H1 (cell line): ENCODE results near the gene CYP4F11. TPM values are rescaled to one million over a fixed set of nuclear protein-coding genes. Genes with fewer than 3 reads are reported as not detected.

ENCODE experiments used
- CTCF ChIA-PET: fragments of 300-600 bp; sonication (Branson Sonifier 250); formaldehyde crosslinking; loops from one replicate; lab custom pipeline; 2021; ENCODE audit not compliant: partially characterized antibody; lab: Charles Lee
- POLR2A ChIA-PET: fragments of 300-600 bp; sonication (Branson Sonifier 250); formaldehyde crosslinking; loops from one replicate; lab custom pipeline; 2021; ENCODE audit warnings: inconsistent platforms; ENCODE audit not compliant: partially characterized antibody; lab: Charles Lee
- DNase-seq, 2 experiments: peaks; one replicate each; pipeline versions ENCODE4 v3.0.0 to v3.0.0-alpha.2; 2010 to 2022; ENCODE audit warnings: low spot score in 2 of 2, low read depth in 1 of 2, mixed read lengths in 1 of 2
- FAIRE-seq: peaks from 2 replicates; lab custom pipeline; 2011; peaks lifted over from hg19 to GRCh38; lab: Jason Lieb, UNC
- H2AFZ ChIP-seq: 2 replicates; pipeline ENCODE4 v1.8.1; 2012; ENCODE audit warnings: low read length, inconsistent platforms
- H2AK5ac ChIP-seq: 2 replicates; pipeline ENCODE4 v1.6.1; 2013; ENCODE audit warnings: low read depth, low read length
- H2BK120ac ChIP-seq: replicated peaks from 2 replicates; pipeline ENCODE3; 2013; ENCODE audit warnings: low read depth, low read length, inconsistent platforms
- H2BK12ac ChIP-seq: 2 replicates; pipeline ENCODE4 v1.6.1; 2013; ENCODE audit warnings: low read depth, low read length
- H2BK15ac ChIP-seq: 2 replicates; pipeline ENCODE4 v1.6.1; 2013; ENCODE audit warnings: low read length
- H2BK20ac ChIP-seq: 2 replicates; pipeline ENCODE4 v1.6.1; 2013; ENCODE audit warnings: low read length
- H2BK5ac ChIP-seq: 2 replicates; pipeline ENCODE4 v1.6.1; 2013; ENCODE audit warnings: low read depth, low read length
- H3K14ac ChIP-seq: 2 replicates; pipeline ENCODE4 v1.6.1; 2013; ENCODE audit warnings: inconsistent platforms; ENCODE audit not compliant: insufficient read length
- H3K18ac ChIP-seq: 2 replicates; pipeline ENCODE4 v1.6.1; 2013; ENCODE audit warnings: low read length; ENCODE audit errors: extremely low read depth
- H3K23ac ChIP-seq: 2 replicates; pipeline ENCODE4 v1.6.1; 2013; ENCODE audit warnings: inconsistent platforms; ENCODE audit not compliant: insufficient read length
- H3K23me2 ChIP-seq: 2 replicates; pipeline ENCODE4 v1.6.1; 2013; ENCODE audit warnings: low read depth, low read length
- H3K27ac ChIP-seq: 2 replicates; pipeline ENCODE4 v1.6.1; 2011; ENCODE audit warnings: low read depth, low read length, inconsistent platforms
- H3K27me3 ChIP-seq, 4 experiments: replicated peaks in 1 of 4; 1 replicate in 1 of 4; 2 replicates in 3 of 4; pipeline versions ENCODE4 v1.6.1 to v1.8.1; 2011 to 2013; ENCODE audit warnings: low read length in 3 of 4, mild to moderate bottlenecking in 3 of 4, inconsistent platforms in 2 of 4, mixed read lengths in 2 of 4, moderate library complexity in 1 of 4; ENCODE audit not compliant: control insufficient read depth in 3 of 4, insufficient read depth in 3 of 4; ENCODE audit errors: extremely low read depth in 1 of 4
- H3K36me3 ChIP-seq, 4 experiments: 2 replicates each; pipeline versions ENCODE4 v1.6.1 to v1.8.1; 2011 to 2013; ENCODE audit warnings: mild to moderate bottlenecking in 4 of 4, low read length in 3 of 4, moderate library complexity in 2 of 4, control low read depth in 1 of 4, inconsistent platforms in 1 of 4; ENCODE audit not compliant: insufficient read depth in 4 of 4, control insufficient read depth in 2 of 4
- H3K4ac ChIP-seq: replicated peaks from 2 replicates; pipeline ENCODE3; 2013; ENCODE audit warnings: low read length, low read depth, mixed read lengths, inconsistent platforms; ENCODE audit not compliant: insufficient read length
- H3K4me1 ChIP-seq, 4 experiments: replicated peaks in 1 of 4; 1 replicate in 1 of 4; 2 replicates in 3 of 4; pipeline versions ENCODE4 v1.6.1 to v1.8.1; 2011 to 2013; ENCODE audit warnings: low read length in 3 of 4, inconsistent platforms in 2 of 4, mixed read lengths in 1 of 4; ENCODE audit not compliant: insufficient read depth in 4 of 4, control insufficient read depth in 3 of 4
- H3K4me2 ChIP-seq, 2 experiments: 2 replicates each; pipeline versions ENCODE4 v1.6.1 to v1.8.1; 2011 to 2013; ENCODE audit warnings: low read depth in 2 of 2, low read length in 2 of 2, control low read depth in 1 of 2, inconsistent platforms in 1 of 2, mild to moderate bottlenecking in 1 of 2; ENCODE audit not compliant: insufficient read depth in 1 of 2
- H3K4me3 ChIP-seq, 4 experiments: fragments of 200-600, 300-600 bp in 1 of 4; sonication (generic), shearing (Covaris generic), sonication (Bioruptor Twin) in 1 of 4; 2 replicates each; pipeline versions ENCODE4 v1.5.1 to v1.8.1; 2011 to 2016; ENCODE audit warnings: low read length in 4 of 4, low read depth in 3 of 4, control low read depth in 2 of 4, inconsistent platforms in 2 of 4, mild to moderate bottlenecking in 2 of 4, mixed read lengths in 1 of 4, moderate library complexity in 1 of 4; ENCODE audit not compliant: insufficient read depth in 2 of 4; ENCODE audit errors: extremely low read depth in 1 of 4
- H3K56ac ChIP-seq: replicated peaks from 2 replicates; pipeline ENCODE3; 2013; ENCODE audit warnings: low read depth, mild to moderate bottlenecking, mixed read lengths, low read length, inconsistent platforms; ENCODE audit not compliant: insufficient read length
- H3K79me1 ChIP-seq: 2 replicates; pipeline ENCODE4 v1.6.1; 2013; ENCODE audit warnings: low read depth, low read length, control low read depth
- H3K79me2 ChIP-seq, 2 experiments: 2 replicates each; pipeline versions ENCODE4 v1.6.1 to v1.8.1; 2012 to 2013; ENCODE audit warnings: low read length in 2 of 2, mild to moderate bottlenecking in 2 of 2, inconsistent platforms in 1 of 2; ENCODE audit not compliant: insufficient read depth in 2 of 2, control insufficient read depth in 1 of 2
- H3K9ac ChIP-seq, 4 experiments: replicated peaks in 1 of 4; 1 replicate in 1 of 4; 2 replicates in 3 of 4; pipeline versions ENCODE4 v1.6.1 to v1.8.1; 2011 to 2013; ENCODE audit warnings: low read depth in 3 of 4, low read length in 3 of 4, control low read depth in 2 of 4, mild to moderate bottlenecking in 2 of 4, moderate library complexity in 2 of 4, inconsistent platforms in 1 of 4; ENCODE audit errors: extremely low read depth in 1 of 4
- H3K9me3 ChIP-seq, 2 experiments: 2 replicates each; pipeline versions ENCODE4 v1.6.1 to v1.8.1; 2012 to 2013; ENCODE audit warnings: mild to moderate bottlenecking in 2 of 2, moderate library complexity in 2 of 2, control low read depth in 1 of 2, inconsistent platforms in 1 of 2, low read depth in 1 of 2, low read length in 1 of 2, mixed read lengths in 1 of 2; ENCODE audit not compliant: insufficient read depth in 2 of 2
- H4K20me1 ChIP-seq, 2 experiments: replicated peaks in 1 of 2; 2 replicates each; pipeline versions ENCODE3 to v1.8.1; 2011 to 2013; ENCODE audit warnings: inconsistent platforms in 2 of 2, low read length in 2 of 2, mild to moderate bottlenecking in 1 of 2; ENCODE audit not compliant: insufficient read depth in 2 of 2, control insufficient read depth in 1 of 2
- H4K5ac ChIP-seq: 2 replicates; pipeline ENCODE4 v1.6.1; 2013; ENCODE audit warnings: low read length, low read depth, mixed read lengths, inconsistent platforms; ENCODE audit not compliant: insufficient read length
- H4K8ac ChIP-seq: 2 replicates; pipeline ENCODE4 v1.8.0; 2013; ENCODE audit warnings: mild to moderate bottlenecking, moderate library complexity, low read length, inconsistent platforms; ENCODE audit not compliant: insufficient read depth; ENCODE audit errors: extremely low read depth
- H4K91ac ChIP-seq: replicated peaks from 2 replicates; pipeline ENCODE3; 2013; ENCODE audit warnings: low read length, mixed read lengths, inconsistent platforms; ENCODE audit not compliant: insufficient read length
- SP4 ChIP-seq: IDR thresholded peaks from 2 replicates; pipeline ENCODE4 v1.6.1; 2012; ENCODE audit warnings: low read length, inconsistent platforms
- WGBS, 2 experiments: shearing (Covaris generic) in 1 of 2; methylation state at CpG; one replicate each; pipeline versions ENCODE4 v1.1.6 to v1.1.7; 2013 to 2015; ENCODE audit warnings: low lambda C conversion rate in 2 of 2, mixed read lengths in 2 of 2, inconsistent platforms in 1 of 2, low coverage in 1 of 2, missing lambda C conversion rate in 1 of 2; ENCODE audit not compliant: insufficient replicate concordance in 2 of 2, insufficient coverage in 1 of 2, insufficient read length in 1 of 2; ENCODE audit errors: extremely low coverage in 1 of 2, missing lambda C conversion rate in 1 of 2; 5-methylcytosine and 5-hydroxymethylcytosine counted together
- polyA plus RNA-seq, 7 experiments: library from polyadenylated mRNA; depleted of rRNA in 3 of 7; stranded (reverse) in 5 of 7; unstranded in 2 of 7; fragments of >200 nt in 5 of 7; fragments of 200-250 nt in 2 of 7; gene quantifications; 1 replicate in 5 of 7; 2 replicates in 1 of 7; 4 replicates in 1 of 7; pipeline versions ENCODE4 v1.2.1 to v1.2.3, GENCODE V29; 2011 to 2013; ENCODE audit warnings: missing spikeins in 2 of 7, mixed read lengths in 2 of 7
- total RNA-seq: library from RNA; stranded (reverse); fragmentation: NEBNext Ultra II Directional; extraction: Animal tissue kit (Norgen Biotek cat#: 25700); gene quantifications from 2 replicates; pipeline ENCODE4 v1.2.1, GENCODE V29; 2021

The CYP4F11 gene
- total and polyA plus RNA-seq, 2 of the 8 experiments (the other 6 are each of a cell fraction or from before 2014, with no cell fraction given), result not detected

DNA sequence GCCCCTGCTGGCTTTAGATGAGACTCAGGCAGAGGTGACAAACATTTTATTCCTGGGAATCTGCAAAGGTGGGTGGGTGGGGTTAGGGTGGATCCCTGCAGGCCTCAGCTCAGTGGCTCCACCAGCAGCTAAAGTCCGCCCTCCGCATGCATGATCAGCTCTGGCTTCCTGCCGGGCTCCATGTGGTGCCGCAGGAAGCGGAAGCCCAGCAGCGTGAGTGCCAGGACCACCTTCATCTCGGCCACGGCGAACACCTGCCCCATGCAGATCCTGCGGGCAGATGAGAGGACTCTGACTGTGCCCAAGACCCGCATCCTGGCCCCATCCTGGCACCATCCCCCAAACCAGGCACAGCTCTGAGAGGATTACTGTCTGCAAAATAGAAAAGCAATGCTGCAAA, 62.8 kb downstream of the CYP4F11 start:
- Histone ChIP-seq H3K9me3 (peaks cover 43 to 65% of the 10 kb centered on the region in 2 experiments), H2AK5ac (no peak overlapping the region), H3K18ac (no peak overlapping the region), H3K14ac (no peak overlapping the region)
- TF ChIP-seq SP4, result no peak
- TF ChIP-seq, all 59 proteins: peak for 0
- DNase-seq (no peak), FAIRE-seq (no peak)
- Histone ChIP-seq H3K36me3 (no peaks in the 10 kb centered on the region), H3K9ac (no peak overlapping the region), H4K20me1 (no peaks in the 10 kb centered on the region), H3K4me2 (no peak overlapping the region), H3K23me2 (no peaks in the 10 kb centered on the region), H3K4me1 (no peaks in the 10 kb centered on the region), H2BK5ac (no peak overlapping the region), H2AFZ (no peak overlapping the region), H2BK120ac (no peak overlapping the region), H4K8ac (no peak overlapping the region), H3K56ac (no peak overlapping the region), H2BK15ac (no peak overlapping the region), H4K5ac (no peak overlapping the region), H3K27ac (no peak overlapping the region), H3K4ac (no peak overlapping the region), H3K27me3 (no peaks in the 10 kb centered on the region), H3K23ac (no peak overlapping the region), H2BK20ac (no peak overlapping the region), H3K79me1 (no peaks in the 10 kb centered on the region), H4K91ac (no peak overlapping the region), H3K79me2 (no peaks in the 10 kb centered on the region), H2BK12ac (no peak overlapping the region), H3K4me3 (no peak overlapping the region)
- ChIA-PET CTCF (no interaction called here), POLR2A (no interaction called here)
- WGBS, 2 experiments, result 92% methylated on average over 11 of the region's 11 CpGs; no CpG with 5 or more reads in 1 of the 2 experiments
